ENCODE data around the gene RIMBP2.
"Not testable (repeated sequence)": the region's sequence is repeated elsewhere in the genome, so short reads cannot be mapped to it uniquely, and the experiment has no call there.

The RIMBP2 gene

DNA sequence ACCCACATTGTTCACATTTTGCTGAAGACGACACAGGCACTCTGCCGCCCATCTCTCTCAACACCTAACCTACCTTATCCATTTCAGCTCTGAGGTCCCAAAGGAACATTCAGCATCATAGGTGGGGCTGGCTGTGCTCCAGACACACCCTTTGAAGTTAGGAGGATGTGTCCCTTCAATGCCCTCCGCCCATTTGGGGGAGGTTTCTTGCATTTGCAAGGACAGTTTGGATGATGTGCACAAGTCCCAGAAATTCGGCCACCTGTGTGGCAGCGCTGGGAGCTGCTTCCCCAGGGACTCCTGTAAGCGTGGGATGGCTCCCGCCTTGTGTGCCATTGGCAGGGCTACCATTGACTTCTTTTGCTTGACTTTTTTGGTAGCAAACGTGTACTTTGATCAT, 113.8 kb downstream of the RIMBP2 start:
- no peak for DNase-seq (ENCODE audit: low spot score)

DNA sequence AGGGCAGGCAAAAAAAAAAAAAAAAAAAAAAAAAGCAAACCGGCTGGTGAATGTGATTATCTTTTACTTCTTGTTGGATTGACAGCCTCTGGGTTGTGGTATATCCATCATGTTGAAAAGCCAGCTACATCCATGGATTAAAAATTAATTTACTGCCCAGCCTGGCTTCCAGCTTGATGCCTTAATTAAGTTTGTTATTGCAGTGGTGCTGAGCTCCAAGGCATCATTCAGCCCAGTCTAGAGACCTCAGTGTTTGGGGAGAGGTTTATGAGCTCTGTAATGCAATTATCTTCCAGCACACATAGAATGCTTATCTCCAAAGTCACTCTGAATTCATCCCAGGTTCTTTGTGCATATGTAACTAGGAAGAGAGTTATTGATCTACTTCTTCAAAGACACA, 114.8 kb downstream of the RIMBP2 start:
- no peak for DNase-seq (ENCODE audit: low spot score)

DNA sequence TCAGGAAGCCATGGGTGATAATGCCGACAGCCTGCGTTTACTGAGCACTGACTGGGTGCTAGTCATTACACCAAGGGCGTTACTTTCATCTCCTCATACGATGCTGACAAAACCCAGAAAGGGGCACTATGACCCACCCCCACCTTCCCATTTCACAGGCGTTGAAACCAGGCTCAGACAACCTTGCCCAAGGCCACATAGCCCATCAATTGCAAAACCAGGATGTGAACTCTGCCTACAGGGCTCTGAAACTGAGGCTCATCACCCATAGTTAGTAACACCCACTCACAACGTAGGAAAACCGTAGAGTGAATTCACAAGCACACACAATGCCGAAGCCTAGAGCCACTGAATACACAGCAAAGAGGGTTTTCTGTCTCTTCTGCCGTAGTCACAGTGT, 119.9 kb downstream of the RIMBP2 start:
- DNase-seq (ENCODE audit: low spot score), result no peak

DNA sequence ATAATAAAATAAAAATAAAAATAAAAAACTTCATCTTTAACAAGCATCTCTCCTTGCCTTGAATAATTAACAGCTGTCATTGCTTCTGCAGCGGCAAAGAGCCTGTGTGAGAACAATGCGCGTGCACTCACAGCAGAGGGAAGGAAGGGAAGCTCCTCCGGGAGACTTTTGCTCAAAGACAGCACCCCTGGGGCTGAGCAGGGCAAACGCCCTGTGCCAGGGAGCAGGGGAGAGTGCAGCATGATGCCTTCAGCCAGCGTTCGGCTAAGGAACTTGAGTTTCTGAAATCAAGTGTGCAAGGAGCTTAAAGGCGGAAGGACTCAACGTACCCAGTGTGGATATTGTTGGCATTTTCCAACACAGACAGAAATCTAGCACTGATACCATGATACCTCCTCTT, 120.5 kb downstream of the RIMBP2 start:
- DNase-seq (ENCODE audit: low spot score), result no peak

DNA sequence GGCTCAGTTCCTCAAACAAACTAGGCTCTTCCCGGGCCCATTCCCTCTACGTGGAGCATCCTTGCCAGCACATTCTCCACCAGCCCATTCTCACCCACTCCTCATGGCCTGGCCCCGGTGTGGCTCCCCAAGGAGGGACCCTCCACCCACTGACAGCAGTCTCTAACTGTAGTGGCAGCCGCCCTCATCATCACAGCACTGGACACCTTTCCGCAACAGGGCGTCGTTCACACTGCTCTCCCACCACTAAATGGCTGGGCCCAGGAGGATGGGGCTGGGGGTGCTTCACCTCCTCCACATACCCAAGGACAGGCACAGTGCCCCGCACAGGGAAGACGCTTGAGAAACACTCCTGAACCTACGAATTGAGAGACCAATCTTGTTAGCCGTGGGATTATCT, 123.0 kb downstream of the RIMBP2 start:
- DNase-seq (ENCODE audit: low spot score), result no peak

DNA sequence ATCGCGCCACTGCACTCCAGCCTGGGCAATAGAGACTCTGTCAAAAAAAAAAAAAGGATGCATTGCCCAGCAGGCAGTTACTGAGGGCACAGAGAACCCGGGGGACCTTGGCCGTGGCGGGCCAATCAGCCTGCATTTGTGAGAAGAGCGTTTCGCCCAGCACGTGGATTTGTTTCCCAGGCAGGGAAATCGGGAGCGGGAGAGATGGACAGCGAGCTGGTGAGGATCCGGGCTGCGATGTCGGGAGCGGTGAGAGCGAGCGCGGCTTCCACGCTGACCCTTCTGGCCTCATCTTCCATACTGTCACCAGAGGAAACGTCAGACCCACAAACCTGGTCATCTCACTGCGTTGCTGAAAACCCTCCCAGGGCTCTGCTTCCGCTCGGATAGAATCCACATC, 123.5 kb downstream of the RIMBP2 start:
- DNase-seq (ENCODE audit: low spot score), result no peak

DNA sequence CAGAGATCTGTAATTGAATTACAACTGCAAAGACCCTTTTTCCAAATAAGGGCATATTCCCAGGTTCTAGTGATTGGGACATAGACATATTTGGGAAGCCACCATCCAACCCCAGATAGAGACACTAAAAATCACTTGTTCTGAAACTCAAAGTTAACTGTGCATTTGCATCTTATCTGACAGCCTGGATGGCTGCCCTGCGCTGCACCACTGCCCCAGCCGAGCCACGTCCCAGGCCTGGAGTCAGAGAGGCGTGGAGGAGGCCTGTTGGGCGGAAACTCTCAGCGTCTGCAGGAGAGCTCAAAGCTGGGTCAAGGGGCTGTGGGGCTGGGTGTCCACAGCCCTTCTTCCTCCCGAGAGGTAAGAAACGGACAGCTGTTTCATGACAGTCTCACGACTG, 124.4 kb downstream of the RIMBP2 start:
- DNase-seq (ENCODE audit: low spot score), result no peak

DNA sequence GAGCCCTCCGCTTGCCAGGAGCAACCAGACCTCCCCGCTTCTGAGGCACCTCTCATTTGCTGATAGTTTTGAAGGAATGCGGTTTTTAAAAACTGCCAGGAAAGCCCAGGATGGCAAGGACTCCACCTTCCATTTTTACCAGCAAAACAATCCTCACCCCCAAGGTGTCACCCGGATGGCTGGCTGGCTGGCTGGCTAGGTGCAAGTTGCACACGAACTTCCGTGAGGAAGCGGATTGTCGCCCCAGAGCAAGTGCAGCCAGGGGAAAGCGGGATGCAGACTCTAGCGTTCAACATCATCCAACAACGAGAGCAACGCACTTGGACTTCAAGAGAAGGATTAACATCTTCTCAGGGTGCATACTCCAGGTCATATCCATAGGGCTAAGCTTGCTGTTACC, 125.4 kb downstream of the RIMBP2 start:
- DNase-seq (ENCODE audit: low spot score), result no peak

DNA sequence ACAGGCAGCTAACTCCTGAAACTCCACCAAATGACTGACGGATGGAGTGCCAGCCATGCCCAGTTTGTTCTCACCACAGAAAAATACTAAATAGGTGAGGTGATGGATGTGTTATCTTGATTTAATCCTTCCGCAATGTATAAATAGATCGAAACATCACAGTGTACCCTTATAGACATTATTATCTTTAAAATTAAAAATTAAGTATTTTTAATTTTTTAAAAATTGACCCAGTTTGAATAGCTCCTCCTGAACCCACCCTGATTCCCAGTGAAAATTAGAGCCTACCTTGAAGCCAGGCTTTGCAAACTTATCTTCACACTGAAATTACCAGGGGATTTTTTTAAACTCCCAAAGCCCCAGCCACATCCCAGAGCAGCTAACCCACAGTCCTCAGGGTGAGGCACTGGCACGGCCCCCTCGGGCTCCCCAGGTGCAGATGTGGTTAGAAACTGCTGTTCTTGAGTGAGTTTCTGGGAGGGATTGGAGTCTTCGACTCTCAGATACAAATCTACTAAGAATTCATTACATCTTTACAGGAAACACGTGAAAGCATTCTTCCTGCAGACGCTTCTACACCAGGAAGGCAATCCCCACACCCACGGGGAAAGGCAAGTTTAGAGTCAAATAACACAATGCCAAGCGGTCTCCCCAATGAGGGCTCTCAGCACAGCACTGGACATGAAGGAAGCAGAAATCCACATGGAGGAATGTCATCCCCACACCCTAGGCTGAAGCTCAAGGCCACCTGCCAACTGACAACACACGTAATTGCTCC, 126.4 kb downstream of the RIMBP2 start:
- DNase-seq (ENCODE audit: low spot score), result no peak

DNA sequence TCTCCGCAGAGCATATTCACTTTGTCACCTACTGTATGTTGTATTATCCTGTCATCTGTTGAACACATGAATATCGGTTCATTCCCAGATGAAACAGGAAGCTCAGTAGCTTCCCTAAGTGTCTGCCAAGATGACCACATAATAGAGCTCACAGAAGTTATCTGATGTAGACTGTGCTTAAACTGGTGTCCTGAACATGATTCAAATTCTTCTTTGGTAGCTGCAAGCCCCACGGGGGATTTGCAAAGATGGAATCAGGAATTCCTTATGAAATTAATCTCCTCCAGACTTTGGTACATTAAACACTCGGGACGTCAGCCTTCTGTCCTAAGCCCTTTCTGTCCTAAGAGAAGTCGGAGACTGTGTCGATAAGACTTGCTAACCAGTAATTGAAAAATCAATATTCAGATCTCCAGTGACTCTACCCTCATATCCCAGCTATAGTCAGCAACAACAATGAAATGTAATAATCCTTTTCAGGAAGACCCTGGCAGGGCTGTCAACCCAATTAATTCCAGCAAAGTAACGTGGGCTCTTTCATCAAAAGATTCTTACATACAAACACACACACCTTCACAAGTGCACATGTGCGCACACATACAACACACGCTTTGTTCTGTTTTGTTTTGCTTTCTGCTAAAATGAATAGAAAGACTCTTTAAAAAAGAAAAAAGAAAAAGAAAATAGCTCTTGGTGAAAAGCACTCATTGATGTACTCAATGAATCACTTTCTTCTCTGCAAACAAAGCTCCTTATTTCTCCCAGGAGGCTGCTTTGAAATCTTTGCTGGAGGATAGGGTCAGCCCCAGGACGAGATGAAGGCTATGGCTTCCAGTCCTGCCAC, 127.2 kb downstream of the RIMBP2 start:
- DNase-seq (ENCODE audit: low spot score), result no peak

DNA sequence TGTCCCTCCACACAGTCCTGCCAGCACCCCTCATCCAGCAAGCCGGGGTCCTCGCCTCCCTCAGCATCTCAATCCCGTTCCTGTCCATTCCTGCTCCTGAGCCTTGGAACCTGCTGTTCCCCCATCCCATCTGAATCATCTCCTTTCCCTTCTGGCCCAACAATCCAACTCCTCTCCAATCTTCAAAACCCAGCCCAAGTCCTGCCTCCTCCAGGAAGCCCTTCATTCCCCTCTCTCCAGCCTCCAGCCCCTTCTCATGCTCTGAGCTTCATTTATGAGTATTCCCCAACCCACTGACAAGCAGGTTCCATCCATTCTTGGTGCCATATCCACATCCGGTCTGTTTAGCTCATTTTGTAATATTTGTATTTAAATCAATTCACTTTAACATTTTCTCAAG, 128.1 kb downstream of the RIMBP2 start:
- no peak for DNase-seq (ENCODE audit: low spot score)

DNA sequence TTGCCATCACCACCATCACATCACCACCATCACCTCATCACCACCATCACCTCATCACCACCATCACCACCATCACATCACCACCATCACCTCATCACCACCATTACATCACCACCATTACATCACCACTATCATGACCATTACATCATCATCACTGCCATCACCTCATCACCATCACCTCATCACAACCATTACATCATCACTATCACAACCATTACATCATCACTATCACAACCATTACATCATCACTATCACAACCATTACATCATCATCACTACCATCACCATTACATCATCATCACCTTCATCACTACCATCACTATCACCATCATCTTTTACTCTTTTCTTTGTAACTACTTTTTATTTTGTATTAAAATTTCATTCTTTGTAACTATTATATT, 131.6 kb downstream of the RIMBP2 start:
- DNase-seq (ENCODE audit: low spot score), result not testable (repeated sequence)

DNA sequence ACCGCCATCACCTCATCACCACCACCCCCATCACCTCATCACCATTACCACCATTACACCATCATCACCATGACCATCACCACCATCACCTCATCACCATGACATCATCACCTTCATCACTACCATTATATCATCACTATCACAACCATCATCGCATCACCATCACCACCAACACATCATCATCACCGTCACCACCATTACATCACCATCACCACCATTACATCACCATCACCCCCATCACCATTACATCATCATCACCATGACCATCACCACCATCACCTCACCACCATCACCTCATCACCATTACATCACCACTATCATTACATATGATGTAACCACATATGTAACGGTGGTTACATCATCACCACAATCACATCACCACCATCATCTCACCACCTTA, 132.3 kb downstream of the RIMBP2 start:
- no peak for DNase-seq (ENCODE audit: low spot score)

DNA sequence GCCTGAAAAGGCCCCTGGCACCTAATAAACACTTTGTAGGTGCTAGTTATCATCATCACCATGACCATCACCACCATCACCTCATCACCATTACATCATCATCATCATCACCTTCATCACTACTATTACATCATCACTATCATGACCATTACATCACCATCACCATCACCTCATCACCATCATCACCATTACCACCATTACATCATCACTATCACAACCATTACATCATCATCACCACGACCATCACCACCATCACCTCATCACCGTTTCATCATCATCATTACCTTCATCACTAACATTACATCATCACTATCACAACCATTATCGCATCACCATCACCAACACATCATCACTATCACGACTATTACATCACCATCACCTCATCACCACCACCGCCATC, 132.8 kb downstream of the RIMBP2 start:
- no peak for DNase-seq (ENCODE audit: low spot score)

DNA sequence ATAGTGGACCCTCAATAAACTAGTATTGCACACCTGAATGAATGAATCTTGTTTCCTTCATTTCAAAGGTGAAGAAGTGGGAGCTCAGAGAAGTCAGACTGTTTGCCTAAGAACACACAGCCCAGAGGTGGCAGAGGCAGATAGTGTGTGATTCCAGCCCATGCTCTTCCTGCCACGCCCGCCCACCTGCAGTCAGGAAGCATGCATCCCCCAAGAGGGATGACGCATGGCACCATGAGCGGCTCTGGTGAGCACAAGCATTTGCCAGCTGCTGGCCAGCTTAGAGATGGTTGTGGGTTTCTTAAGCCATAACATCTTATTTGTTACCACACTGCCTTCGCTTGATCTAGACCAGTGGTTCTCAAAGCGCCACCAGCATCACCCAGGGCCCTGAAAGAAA, 133.8 kb downstream of the RIMBP2 start:
- DNase-seq (ENCODE audit: low spot score), result no peak

DNA sequence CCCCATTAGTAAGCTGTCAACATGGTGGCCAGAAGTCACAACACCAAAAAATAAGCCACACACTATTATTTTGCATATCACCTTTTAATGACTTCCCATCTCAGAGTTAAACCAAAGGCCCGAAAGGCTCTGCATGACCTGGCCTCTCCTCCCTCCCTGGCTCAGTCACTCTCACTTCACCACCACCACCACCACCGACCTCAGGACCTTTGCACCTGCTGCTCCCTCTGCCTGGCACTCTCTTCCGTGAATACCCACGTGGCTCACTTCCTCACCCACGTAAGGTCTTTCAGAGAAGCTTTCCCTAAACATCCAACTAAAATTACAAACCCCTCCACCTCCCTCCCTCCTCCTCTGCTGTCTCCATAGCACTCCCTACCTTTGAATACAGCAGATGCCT, 134.3 kb downstream of the RIMBP2 start:
- no peak for DNase-seq (ENCODE audit: low spot score)

DNA sequence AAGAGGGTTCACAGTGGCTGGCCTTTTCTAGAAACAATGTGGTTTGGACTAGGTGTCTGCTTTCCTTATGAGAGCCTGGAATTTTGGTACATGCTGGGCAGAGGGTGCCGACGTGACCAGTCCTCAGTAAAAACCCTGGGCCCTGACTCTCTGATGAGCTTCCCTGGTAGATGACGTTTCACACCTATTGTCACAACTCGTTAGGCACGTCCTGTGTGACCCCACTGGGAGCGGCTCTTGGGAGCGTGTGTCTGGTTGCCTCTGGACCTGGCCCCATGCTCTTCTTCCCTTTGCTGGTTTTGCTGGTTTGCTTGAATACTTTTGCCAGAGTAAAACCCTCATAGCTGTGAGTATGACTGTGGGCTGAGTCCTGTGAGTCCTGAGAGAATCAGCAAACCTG, 136.9 kb downstream of the RIMBP2 start:
- DNase-seq (ENCODE audit: low spot score), result no peak

DNA sequence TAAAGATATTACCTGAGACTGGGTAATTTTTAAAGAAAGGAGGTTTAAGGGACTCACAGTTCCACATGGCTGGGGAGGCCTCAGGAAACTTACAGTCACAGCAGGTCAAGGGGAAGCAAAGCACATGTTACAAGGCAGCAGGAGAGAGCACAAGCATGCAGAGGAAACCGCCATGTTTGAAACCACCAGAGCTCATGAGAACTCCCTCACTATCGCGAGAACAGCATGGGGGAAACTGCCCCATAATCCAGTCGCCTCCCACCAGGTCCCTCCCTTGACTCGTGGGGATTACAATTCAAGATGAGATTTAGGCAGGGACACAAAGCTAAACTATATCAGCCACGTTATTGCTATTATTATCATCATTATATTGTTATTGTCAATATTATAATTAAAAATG, 138.7 kb downstream of the RIMBP2 start:
- DNase-seq (ENCODE audit: low spot score), result no peak

DNA sequence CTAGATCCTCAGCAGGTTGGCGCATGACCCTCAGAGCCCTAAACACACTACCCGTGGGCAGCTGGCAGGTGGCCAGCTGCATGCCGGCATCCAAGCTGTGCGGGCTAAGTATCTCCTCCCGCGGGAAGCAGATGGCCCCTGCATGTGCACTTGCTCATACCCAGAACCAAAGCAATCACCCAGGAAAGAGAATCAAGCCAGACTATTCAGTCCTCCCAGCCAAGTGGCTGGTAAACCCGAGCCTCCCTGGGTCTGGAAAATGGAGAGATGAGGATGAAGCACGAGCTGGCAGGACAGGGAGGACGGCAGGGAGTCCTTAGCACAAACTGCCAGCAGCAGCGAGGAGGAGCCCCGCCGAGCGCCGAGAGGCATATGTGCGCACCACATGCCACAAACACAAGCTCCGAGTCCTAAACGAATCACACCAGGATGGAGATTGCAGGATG, 139.7 kb downstream of the RIMBP2 start:
- DNase-seq (ENCODE audit: low spot score), result no peak

DNA sequence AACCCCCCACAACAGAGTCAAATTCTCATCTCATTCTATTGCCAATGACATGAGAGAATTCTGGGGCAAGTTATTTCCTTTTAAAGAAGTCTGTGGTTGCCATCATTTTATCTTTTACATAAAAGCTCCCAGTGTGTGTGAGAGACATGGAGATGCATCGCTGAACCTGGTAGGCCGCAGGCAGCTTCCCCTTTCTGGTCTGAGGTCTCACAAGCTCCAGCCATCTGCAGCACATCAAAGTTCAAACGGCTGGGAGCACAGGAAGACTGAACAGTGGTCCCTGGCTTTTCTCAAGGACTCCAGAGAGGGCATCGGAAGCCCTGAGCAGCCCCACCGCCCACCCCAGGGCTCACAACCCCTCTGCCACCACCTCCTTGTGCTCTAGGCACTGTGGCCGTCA, 141.7 kb downstream of the RIMBP2 start:
- no peak for DNase-seq (ENCODE audit: low spot score)

DNA sequence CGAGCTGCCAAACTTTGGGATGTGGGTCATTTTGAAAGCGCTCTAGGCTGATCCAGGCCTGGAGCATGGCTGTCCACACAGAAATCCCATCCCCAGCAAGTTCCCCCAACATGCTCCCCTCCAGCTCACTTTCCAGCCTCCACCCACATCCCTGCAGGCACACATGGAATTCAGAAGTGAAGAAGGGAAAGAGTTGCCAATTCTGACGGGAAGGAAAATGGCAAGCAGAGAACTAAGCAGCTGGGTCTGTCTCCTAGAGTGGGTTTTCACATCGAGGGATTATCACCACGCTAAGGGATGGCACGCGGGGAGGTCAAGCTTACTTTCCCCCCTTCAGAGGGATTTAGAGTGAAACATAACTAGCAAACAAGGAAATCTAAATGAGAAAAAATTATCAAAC, 142.3 kb downstream of the RIMBP2 start:
- DNase-seq (ENCODE audit: low spot score), result no peak

DNA sequence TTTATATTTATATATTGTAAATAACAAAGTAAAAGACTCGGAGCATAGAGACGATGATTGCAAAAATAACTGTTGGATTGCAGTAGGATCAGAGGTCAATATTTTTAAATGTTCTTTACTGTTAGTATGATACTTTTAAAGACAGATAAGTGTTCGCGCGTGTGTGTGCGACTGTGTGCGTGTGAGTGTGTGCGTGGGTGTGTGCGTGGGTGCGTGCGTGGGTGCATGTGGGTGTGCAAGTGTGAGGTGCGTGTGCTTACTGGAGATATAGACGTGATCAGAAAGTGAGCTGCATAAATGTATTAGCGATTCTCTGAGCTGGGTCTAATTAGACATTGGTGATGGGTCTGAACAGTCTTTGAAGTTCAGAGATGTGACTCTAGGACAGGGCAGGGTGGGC, 142.9 kb downstream of the RIMBP2 start:
- DNase-seq (ENCODE audit: low spot score), result no peak

DNA sequence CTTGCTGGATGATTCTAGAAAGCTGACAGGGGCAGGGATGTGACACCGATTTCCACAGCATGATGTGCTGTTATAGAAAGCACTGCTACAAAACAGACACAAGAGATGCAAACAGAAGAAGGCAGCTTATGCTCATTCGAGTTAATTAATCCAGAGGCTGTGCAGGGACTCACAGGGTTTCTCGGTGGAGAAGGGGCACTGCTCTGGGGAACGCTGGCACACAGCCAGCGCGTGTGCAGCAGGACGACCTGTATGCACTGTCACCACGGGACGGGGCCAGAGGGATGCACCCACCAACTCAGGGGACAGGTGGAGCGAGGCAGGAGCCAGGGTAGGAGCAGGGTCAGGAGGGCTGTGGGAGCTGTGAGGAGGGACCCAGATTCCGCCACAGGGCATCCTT, 143.5 kb downstream of the RIMBP2 start:
- no peak for DNase-seq (ENCODE audit: low spot score)

DNA sequence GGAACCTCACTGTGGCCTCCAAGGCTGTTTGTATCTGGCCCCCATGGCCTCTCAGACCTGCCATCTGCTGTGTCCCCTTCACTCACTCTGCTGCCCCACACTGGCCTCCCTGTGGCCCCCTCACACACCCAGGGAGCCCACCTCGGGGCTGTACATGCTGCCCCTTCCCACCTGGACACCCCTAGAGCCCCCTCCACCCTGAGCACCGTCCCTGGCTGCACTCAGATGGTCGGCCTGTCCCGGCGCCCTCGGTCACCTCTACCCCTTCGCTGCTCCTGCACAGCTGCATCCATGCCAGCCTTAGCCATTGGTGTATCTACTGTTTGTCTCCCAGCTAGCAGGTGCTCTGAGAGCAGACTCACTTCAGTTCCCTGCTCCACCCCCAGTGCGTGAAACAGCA, 144.4 kb downstream of the RIMBP2 start:
- no peak for DNase-seq (ENCODE audit: low spot score)

All from AG08396 (cell line).